Astrocyte of the cerebellum (primary cell): ENCODE data around the gene UCN3.

Source experiments
- DNase-seq: peaks from one replicate; pipeline ENCODE4 v3.0.0-alpha.2; 2011; ENCODE audit warnings: low read depth
- H3K4me3 ChIP-seq: 2 replicates; pipeline ENCODE4 v1.5.1; 2011; ENCODE audit warnings: mild to moderate bottlenecking, low read depth, low read length, moderate library complexity
- in situ Hi-C: cut with HindIII; loops from 2 replicates; pipeline ENCODE4 v1.10.0; 2017; ENCODE audit warnings: low sequenced_read_pairs
- TF ChIP-seq, protein P1 (sequence below): IDR thresholded peaks from 2 replicates; pipeline ENCODE4 v1.5.1; 2012; ENCODE audit warnings: low read length, low read depth, moderate library complexity, mild to moderate bottlenecking; ENCODE audit errors: missing control alignments

The UCN3 gene

DNA sequence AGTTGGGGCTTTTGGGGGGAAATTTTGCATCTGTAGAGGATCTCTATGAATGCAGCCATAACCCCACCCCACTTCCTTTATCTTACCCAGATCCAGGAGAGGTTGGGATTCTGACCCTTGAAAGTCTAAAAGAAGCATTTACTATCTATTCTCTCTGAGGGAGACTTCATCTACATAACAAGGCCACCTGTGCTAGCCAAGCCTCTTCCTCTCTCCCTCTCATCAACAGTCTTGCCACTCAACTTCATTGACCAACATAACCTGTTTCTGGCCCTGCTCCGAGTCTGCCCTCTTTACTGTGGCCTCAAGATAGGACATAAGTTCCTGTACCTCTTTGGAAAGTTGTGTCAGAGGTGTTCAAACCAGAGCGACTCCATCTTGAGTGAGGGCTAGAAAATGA lies 20.5 kb downstream of the UCN3 start:
- TF ChIP-seq, protein P1, sequence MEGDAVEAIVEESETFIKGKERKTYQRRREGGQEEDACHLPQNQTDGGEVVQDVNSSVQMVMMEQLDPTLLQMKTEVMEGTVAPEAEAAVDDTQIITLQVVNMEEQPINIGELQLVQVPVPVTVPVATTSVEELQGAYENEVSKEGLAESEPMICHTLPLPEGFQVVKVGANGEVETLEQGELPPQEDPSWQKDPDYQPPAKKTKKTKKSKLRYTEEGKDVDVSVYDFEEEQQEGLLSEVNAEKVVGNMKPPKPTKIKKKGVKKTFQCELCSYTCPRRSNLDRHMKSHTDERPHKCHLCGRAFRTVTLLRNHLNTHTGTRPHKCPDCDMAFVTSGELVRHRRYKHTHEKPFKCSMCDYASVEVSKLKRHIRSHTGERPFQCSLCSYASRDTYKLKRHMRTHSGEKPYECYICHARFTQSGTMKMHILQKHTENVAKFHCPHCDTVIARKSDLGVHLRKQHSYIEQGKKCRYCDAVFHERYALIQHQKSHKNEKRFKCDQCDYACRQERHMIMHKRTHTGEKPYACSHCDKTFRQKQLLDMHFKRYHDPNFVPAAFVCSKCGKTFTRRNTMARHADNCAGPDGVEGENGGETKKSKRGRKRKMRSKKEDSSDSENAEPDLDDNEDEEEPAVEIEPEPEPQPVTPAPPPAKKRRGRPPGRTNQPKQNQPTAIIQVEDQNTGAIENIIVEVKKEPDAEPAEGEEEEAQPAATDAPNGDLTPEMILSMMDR: no peak
- in situ Hi-C loops: no loop called here
- no peak for DNase-seq
- H3K4me3 ChIP-seq: no peak overlapping the region

DNA sequence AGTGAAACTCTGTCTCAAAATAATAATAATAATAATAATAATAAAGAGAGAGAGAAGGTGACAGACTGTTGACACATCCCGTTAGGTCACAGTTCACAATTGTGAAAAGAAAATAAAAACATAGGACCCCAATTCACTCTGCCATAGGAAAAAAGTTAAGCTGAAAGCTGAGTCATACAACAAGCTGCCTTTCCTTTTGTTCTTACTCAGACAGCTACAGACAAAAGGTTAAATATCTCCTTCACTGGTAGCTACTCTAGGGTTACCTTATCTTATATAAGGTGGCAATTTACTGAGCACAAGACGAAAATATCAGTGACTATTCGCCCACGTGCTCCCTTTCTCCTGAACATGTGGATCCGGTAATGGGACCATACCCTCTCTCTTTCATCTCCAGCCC lies 22.4 kb downstream of the UCN3 start:
- TF ChIP-seq, protein P1: no peak
- in situ Hi-C loops: no loop called here
- H3K4me3 ChIP-seq: no peak overlapping the region
- DNase-seq: no peak

DNA sequence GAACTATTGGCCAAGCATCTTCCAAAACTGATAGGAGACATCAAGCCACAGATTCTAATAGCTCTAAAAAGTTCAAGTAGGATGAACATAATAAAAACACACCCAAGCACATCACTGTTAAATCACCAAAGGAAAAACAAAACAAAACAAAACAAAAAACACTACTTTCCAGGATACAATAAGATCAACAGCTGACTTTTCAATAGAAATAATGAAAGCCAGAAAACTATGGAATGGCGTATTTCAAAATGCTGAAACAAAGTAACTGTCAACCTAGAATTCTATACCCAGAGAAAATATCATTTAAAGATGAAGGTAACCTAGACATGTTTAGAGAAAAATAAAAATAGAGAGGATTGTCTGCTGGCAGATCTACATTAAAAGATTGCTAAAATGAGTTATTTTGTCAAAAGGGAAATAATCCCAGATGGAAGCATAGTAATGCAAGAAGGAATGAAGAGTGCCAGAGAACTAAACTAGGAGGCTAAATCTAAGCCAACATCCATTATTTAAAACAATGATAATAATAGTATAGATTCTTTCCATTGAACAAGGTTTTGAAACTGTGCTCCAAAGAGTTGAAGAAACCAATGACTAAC lies 25.9 kb downstream of the UCN3 start:
- in situ Hi-C loops: no loop called here
- H3K4me3 ChIP-seq: no peak overlapping the region
- DNase-seq: no peak
- TF ChIP-seq, protein P1: no peak

DNA sequence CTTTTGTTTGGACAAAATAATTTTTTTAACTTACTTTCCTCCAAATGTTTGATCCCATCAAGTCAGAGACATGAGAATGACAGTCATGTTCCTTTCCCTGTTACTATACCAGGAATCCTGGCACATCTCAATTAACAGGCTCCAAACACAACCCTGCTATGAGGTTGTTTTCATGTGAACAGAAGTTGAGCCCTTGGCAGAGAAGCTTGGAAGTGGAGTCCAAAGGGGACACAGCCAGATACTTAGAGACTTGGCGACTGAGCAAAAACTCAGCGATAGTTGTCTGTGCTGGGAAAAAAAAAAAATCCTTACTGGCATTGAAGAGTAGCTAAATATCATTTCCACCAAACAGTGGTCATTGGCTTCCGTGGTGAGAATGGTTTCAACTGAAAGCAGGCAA lies 27.0 kb downstream of the UCN3 start:
- no peak overlapping the region for H3K4me3 ChIP-seq
- in situ Hi-C loops: no loop called here
- DNase-seq: no peak
- TF ChIP-seq, protein P1: no peak

DNA sequence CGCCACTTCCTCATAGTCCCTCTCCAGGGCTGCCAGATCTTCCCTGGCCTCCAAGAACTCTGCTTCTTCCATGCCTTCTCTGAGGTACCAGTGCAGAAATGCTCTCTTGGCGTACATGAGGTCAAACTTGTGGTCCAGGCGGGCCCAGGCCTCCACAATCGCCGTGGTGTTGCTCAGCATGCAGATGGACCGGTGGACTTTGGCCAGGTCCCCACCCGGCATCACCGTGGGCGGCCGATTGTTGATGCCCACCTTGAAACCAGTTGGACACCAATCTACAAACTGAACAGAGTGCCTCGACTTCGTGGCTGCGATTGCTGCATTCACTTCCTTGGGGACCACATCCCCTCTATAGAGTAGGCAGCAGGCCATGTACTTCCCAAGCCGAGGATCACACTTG lies 28.8 kb downstream of the UCN3 start:
- no peak for DNase-seq
- TF ChIP-seq, protein P1: no peak
- in situ Hi-C loops: no loop called here
- no peak overlapping the region for H3K4me3 ChIP-seq

DNA sequence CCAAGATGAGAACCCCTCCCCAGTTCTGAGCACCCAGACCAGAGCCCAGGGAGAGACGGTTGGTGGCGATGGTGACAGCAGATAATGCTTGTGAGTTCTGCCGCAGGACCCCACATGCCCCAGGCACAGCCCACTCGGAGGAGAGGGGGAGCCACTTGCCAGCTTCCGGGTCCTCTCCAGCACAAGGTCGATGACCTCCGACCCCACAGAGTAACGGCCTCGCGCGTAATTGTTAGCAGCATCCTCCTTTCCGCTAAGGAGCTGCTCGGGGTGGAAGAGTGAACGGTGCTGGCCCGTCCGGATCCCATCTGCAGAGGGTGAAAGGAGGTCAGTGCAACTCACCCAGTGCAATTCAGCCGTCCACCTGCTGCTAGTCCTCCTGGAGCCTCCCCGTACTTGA lies 30.4 kb downstream of the UCN3 start:
- TF ChIP-seq, protein P1: no peak
- no peak overlapping the region for H3K4me3 ChIP-seq
- in situ Hi-C loops: no loop called here
- no peak for DNase-seq
